Ecto neural progenitor cell (in vitro differentiated cells): ENCODE data around the gene FGF11.
A peak's percentile ranks its signal among the peaks of the same experiment; 100 is the strongest.

Experiments used
- DNase-seq: peaks from one replicate; pipeline ENCODE4 v3.0.0-alpha.2; 2018; ENCODE audit warnings: low spot score

FGF11 gene

GRCh38 chr17:7431231-7431630 is 8.1 kb upstream of the FGF11 start:
- no peak for DNase-seq

GRCh38 chr17:7432296-7432695 is 7.0 kb upstream of the FGF11 start:
- DNase-seq, result no peak

- DNase-seq, result peak; percentile 81
These were observed 3.4 kb upstream of the FGF11 start for GRCh38 chr17:7435676-7436555.

GRCh38 chr17:7436556-7437368 is 2.5 kb upstream of the FGF11 start:
- peak; percentile 94 for DNase-seq

GRCh38 chr17:7437369-7437863 is 1.9 kb upstream of the FGF11 start:
- DNase-seq, result no peak

GRCh38 chr17:7437950-7438614 is 1.2 kb upstream of the FGF11 start:
- DNase-seq, result peak; percentile 87

- no peak for DNase-seq
These were observed 454 bp upstream of the FGF11 start for GRCh38 chr17:7438656-7439460.

- DNase-seq, result peak; percentile 90
These were observed 961 bp downstream of the FGF11 start for GRCh38 chr17:7440113-7440833.

- no peak for DNase-seq
These were observed 1.5 kb downstream of the FGF11 start for GRCh38 chr17:7440834-7441195.

GRCh38 chr17:7441266-7441665 is 2.0 kb downstream of the FGF11 start:
- DNase-seq, result no peak

GRCh38 chr17:7442142-7442541 is 2.8 kb downstream of the FGF11 start:
- no peak for DNase-seq

GRCh38 chr17:7443499-7444485 is 4.5 kb downstream of the FGF11 start:
- no peak for DNase-seq

- peak; percentile 97 for DNase-seq
These were observed 5.6 kb downstream of the FGF11 start, which contains the start of gene CHRNB1 for GRCh38 chr17:7444682-7445618. CHRNB1 (plus strand) TSS chr17:7445061; CDS start chr17:7445128, 67 bp downstream.

GRCh38 chr17:7445619-7445968 is 6.3 kb downstream of the FGF11 start:
- no peak for DNase-seq

- no peak for DNase-seq
These were observed 9.1 kb downstream of the FGF11 start for GRCh38 chr17:7448461-7448860.

- DNase-seq, result no peak
These were observed 20.7 kb downstream of the FGF11 start for GRCh38 chr17:7459961-7460545.

GRCh38 chr17:7460850-7461660 is 21.7 kb downstream of the FGF11 start:
- no peak for DNase-seq
